Measurements from ENCODE around the gene GRM1.

- TF ChIP-seq CTCF (IDR thresholded peaks at IDR 0.05) (no peak), POLR2A (IDR thresholded peaks at IDR 0.05) (no peak)
Measured at GRCh38 chr6:146423452-146423851, 394.6 kb downstream of the GRM1 start.

Data from adrenal gland (tissue), 5 donors.